Astrocyte of the cerebellum (primary cell): ENCODE results near the gene ZDHHC12.

Experiments used
- DNase-seq: peaks from one replicate; pipeline ENCODE4 v3.0.0-alpha.2; 2011; ENCODE audit warnings: low read depth
- H3K4me3 ChIP-seq: 2 replicates; pipeline ENCODE4 v1.5.1; 2011; ENCODE audit warnings: mild to moderate bottlenecking, low read depth, low read length, moderate library complexity
- CTCF ChIP-seq: IDR thresholded peaks from 2 replicates; pipeline ENCODE4 v1.5.1; 2012; ENCODE audit warnings: low read length, low read depth, moderate library complexity, mild to moderate bottlenecking; ENCODE audit errors: missing control alignments
- in situ Hi-C: cut with HindIII; loops from 2 replicates; pipeline ENCODE4 v1.10.0; 2017; ENCODE audit warnings: low sequenced_read_pairs

ZDHHC12 gene

GRCh38 chr9:128727640-128728248 is 3.8 kb upstream of the ZDHHC12 start:
- no peak for TF ChIP-seq CTCF
- DNase-seq, result no peak
- no peak overlapping the region for H3K4me3 ChIP-seq
- in situ Hi-C loops, result no loop called here

GRCh38 chr9:128724744-128725211 is 851 bp upstream of the ZDHHC12 start:
- peak overlapping the region; percentile 76 for H3K4me3 ChIP-seq
- in situ Hi-C loops, result no loop called here
- DNase-seq, result no peak
- TF ChIP-seq CTCF, result no peak

GRCh38 chr9:128723352-128723865 is 518 bp downstream of the ZDHHC12 start:
- in situ Hi-C loops, result no loop called here
- TF ChIP-seq CTCF, result no peak
- H3K4me3 ChIP-seq, result peak overlapping the region; percentile 76
- DNase-seq, result no peak

GRCh38 chr9:128722380-128723351 is 1.3 kb downstream of the ZDHHC12 start:
- no peak for DNase-seq
- TF ChIP-seq CTCF, result no peak
- in situ Hi-C loops, result no loop called here
- no peak overlapping the region for H3K4me3 ChIP-seq

- DNase-seq, result no peak
- in situ Hi-C loops, result no loop called here
- no peak for TF ChIP-seq CTCF
Measured at GRCh38 chr9:128721487-128722010, 2.4 kb downstream of the ZDHHC12 start.

GRCh38 chr9:128720841-128721486 is 3.0 kb downstream of the ZDHHC12 start:
- no peak for DNase-seq
- no peak overlapping the region for H3K4me3 ChIP-seq
- in situ Hi-C loops, result no loop called here
- no peak for TF ChIP-seq CTCF

More at GRCh38 chr9:128721487-128722010, 2.4 kb downstream of the ZDHHC12 start:
- H3K4me3 ChIP-seq, result no peak overlapping the region
